Natural killer cell (primary cell): ENCODE data around the gene CGB1. TPM values are rescaled to one million over a fixed set of nuclear protein-coding genes. Genes with fewer than 3 reads are reported as not detected.
A peak's percentile ranks its signal among the peaks of the same experiment; 100 is the strongest.
"Not testable (repeated sequence)": the region's sequence is repeated elsewhere in the genome, so short reads cannot be mapped to it uniquely, and the experiment has no call there.

Source experiments
- ATAC-seq, 3 donors: fragments of 150-1000 bp in 2 of 3; fragments of 200-7000 bp in 1 of 3; cut with Tn5 transposase; 1 replicate in 1 of 3; 2 replicates in 2 of 3; pipeline ENCODE4 v1.10.0; 2021; ENCODE audit warnings: mild to moderate bottlenecking in 2 of 3, moderate library complexity in 2 of 3
- DNase-seq, 2 donors: peaks; one replicate each; pipeline versions ENCODE4 v3.0.0 to v3.0.0-alpha.2; 2013 to 2021; ENCODE audit warnings: mixed read lengths in 1 of 2
- H3K27ac ChIP-seq: one replicate; pipeline ENCODE4 v1.5.1; 2013; ENCODE audit warnings: mild to moderate bottlenecking, low read length
- H3K27me3 ChIP-seq: one replicate; pipeline ENCODE4 v1.6.1; 2013; ENCODE audit warnings: low read length; ENCODE audit not compliant: control insufficient read depth, insufficient read depth
- H3K36me3 ChIP-seq: one replicate; pipeline ENCODE4 v1.6.1; 2013; ENCODE audit warnings: low read length; ENCODE audit not compliant: control insufficient read depth, insufficient read depth
- H3K4me1 ChIP-seq: one replicate; pipeline ENCODE4 v1.6.1; 2013; ENCODE audit warnings: low read length; ENCODE audit not compliant: control insufficient read depth, insufficient read depth
- H3K4me3 ChIP-seq: one replicate; pipeline ENCODE4 v1.5.1; 2013; ENCODE audit warnings: low read length
- H3K9me3 ChIP-seq: one replicate; pipeline ENCODE4 v1.6.1; 2013; ENCODE audit warnings: low read length; ENCODE audit not compliant: control insufficient read depth, insufficient read depth
- H3K27ac Mint-ChIP-seq, 2 donors: one replicate each; pipeline ENCODE4 v1.8.0; 2022; ENCODE audit warnings: mild to moderate bottlenecking in 2 of 2, mixed read lengths in 2 of 2, moderate library complexity in 1 of 2
- H3K27me3 Mint-ChIP-seq, 2 donors: one replicate each; pipeline ENCODE4 v1.8.0; 2022; ENCODE audit warnings: low read depth in 2 of 2, mixed read lengths in 2 of 2
- H3K36me3 Mint-ChIP-seq: one replicate; pipeline ENCODE4 v1.8.0; 2022; ENCODE audit warnings: mixed read lengths
- H3K4me1 Mint-ChIP-seq, 2 donors: one replicate each; pipeline ENCODE4 v1.8.0; 2022; ENCODE audit warnings: mixed read lengths in 2 of 2
- H3K4me3 Mint-ChIP-seq: one replicate; pipeline ENCODE4 v1.8.0; 2022; ENCODE audit warnings: mild to moderate bottlenecking, moderate library complexity, mixed read lengths
- H3K9me3 Mint-ChIP-seq, 2 donors: one replicate each; pipeline ENCODE4 v1.8.0; 2022; ENCODE audit warnings: mixed read lengths in 2 of 2
- CTCF ChIP-seq: fragments of 200-600 bp; IDR thresholded peaks from one replicate; pipeline ENCODE4 v1.8.0; 2022; ENCODE audit warnings: antibody characterized with exemption
- WGBS: methylation state at CpG from one replicate; pipeline ENCODE4 v1.1.7; 2013; ENCODE audit warnings: missing lambda C conversion rate; ENCODE audit not compliant: insufficient coverage; 5-methylcytosine and 5-hydroxymethylcytosine counted together
- intact Hi-C: fragments of 100-400 bp; cut with micrococcal nuclease; formaldehyde crosslinking; loops from one replicate; pipeline ENCODE4 v1.14.2; 2022
- total RNA-seq, 4 donors: library from RNA; stranded (reverse); fragments of 120-200 nt in 1 of 4; gene quantifications; one replicate each; pipeline versions ENCODE4 v1.2.3 to v1.2.4, GENCODE V29; 2013 to 2022

The CGB1 gene
- total RNA-seq, 3 donors from 2014 or later (not counting 1 experiment from before 2014, with no cell fraction given) = not detected

- H3K27me3 ChIP-seq, DNase-seq, H3K4me1 ChIP-seq, H3K27ac Mint-ChIP-seq, intact Hi-C loops, H3K36me3 Mint-ChIP-seq, H3K4me3 ChIP-seq, H3K4me3 Mint-ChIP-seq, ATAC-seq, H3K9me3 ChIP-seq, H3K36me3 ChIP-seq, H3K9me3 Mint-ChIP-seq, H3K27ac ChIP-seq, H3K27me3 Mint-ChIP-seq, H3K4me1 Mint-ChIP-seq: not testable (repeated sequence)
- 88% methylated on average over 2 of the region's 9 CpGs for WGBS
Measured at GRCh38 chr19:49028686-49029085, 8.0 kb downstream of the CGB1 start.

- H3K36me3 Mint-ChIP-seq, ATAC-seq, H3K4me3 ChIP-seq, H3K27ac ChIP-seq, H3K27me3 ChIP-seq, H3K9me3 Mint-ChIP-seq, H3K27ac Mint-ChIP-seq, H3K36me3 ChIP-seq, H3K27me3 Mint-ChIP-seq, H3K4me1 ChIP-seq, H3K9me3 ChIP-seq, intact Hi-C loops, DNase-seq, H3K4me1 Mint-ChIP-seq, H3K4me3 Mint-ChIP-seq: not testable (repeated sequence)
- 90% methylated on average over 22 of the region's 23 CpGs for WGBS
Measured at GRCh38 chr19:49025599-49025998, 11.1 kb downstream of the CGB1 start.

DNA sequence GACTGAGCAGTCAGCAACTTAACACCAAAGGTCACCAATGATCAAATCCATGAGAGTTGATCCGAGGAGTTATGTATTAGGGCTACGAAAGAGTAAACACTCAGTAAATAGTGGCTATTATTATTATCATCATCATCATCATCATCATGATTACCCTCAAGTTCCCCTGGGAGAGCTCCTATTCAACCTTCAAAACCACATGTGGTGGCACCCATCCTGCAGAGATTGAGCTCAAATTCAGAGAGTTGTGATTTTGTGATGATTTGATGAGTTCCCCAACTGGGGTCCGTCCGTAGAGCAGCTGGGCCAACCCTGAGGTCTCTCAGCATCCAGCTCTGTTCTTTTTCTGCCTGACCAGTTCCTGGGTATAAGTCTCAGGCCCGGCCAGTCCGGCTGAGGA, 11.6 kb downstream of the CGB1 start:
- H3K27me3 Mint-ChIP-seq, ATAC-seq: not testable (repeated sequence)

DNA sequence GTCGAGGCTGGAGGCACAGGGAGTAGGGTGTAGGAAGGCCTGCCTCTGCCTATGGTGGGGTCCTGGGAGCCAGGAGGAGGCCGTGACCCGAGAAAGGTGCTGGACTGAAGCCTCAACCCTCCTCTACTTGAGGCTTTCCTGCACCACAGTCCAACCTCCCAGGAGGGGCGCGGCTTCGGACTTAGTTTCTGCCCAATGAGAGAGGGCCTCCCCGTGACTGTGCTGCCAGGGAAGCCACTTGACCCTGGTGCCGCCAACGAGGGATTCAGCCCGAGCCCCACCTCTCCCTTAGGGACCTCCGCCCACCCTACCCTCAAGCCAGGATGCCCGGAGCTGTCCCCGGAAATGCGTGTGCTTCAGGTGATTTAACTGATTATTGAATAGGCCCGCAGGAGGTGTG, 12.5 kb downstream of the CGB1 start, which contains the start of gene CGB3:
CGB3 (minus strand) TSS at position 101 of the 400 bp plus-strand sequence. CDS start 362 bp downstream, outside the sequence.
- H3K27me3 Mint-ChIP-seq, H3K27me3 ChIP-seq, H3K4me3 Mint-ChIP-seq, H3K36me3 Mint-ChIP-seq, ATAC-seq, H3K9me3 ChIP-seq, intact Hi-C loops, H3K9me3 Mint-ChIP-seq, H3K4me3 ChIP-seq, H3K27ac Mint-ChIP-seq, H3K36me3 ChIP-seq, DNase-seq, H3K27ac ChIP-seq: not testable (repeated sequence)
- WGBS = no CpG with 5 or more reads among the region's 15 CpGs
- peaks cover 7 to 14% of the 10 kb centered on the region in 2 donors for H3K4me1 Mint-ChIP-seq
- H3K4me1 ChIP-seq = peaks cover 15% of the 10 kb centered on the region

More for the DNA sequence above, 11.6 kb downstream of the CGB1 start:
- H3K4me3 ChIP-seq, H3K9me3 ChIP-seq, H3K27ac Mint-ChIP-seq, H3K27ac ChIP-seq, H3K9me3 Mint-ChIP-seq, H3K36me3 Mint-ChIP-seq, intact Hi-C loops, H3K4me3 Mint-ChIP-seq, H3K4me1 ChIP-seq, DNase-seq, H3K4me1 Mint-ChIP-seq, H3K27me3 ChIP-seq, H3K36me3 ChIP-seq: not testable (repeated sequence)
- no CpG with 5 or more reads among the region's 6 CpGs for WGBS

DNA sequence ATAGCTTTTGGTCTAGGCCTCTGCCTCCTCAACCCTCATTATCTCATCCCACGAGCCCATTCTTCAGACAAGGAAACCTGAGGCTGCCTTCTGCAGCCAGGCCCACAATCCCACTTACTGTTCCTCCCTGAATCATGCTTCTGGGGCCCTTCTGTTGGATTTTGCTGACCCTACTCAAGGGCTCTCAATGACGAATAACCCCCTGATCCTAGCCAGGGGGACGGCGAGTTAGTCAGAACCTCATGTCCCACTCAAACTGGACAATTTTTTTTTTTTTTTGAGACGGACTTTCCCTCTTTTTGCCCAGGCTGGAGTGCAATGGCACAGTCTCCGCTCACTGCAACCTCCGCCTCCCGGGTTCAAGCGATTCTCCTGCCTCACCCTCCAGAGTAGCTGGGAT, 14.6 kb downstream of the CGB1 start:
- Mint-ChIP-seq H3K4me1 (peaks cover 15 to 35% of the 10 kb centered on the region in 2 donors), H3K36me3 (no peaks in the 10 kb centered on the region), H3K27me3 (peaks cover 0 to 7% of the 10 kb centered on the region in 2 donors), H3K4me3 (peak overlapping the region; percentile 5), H3K9me3 (no peaks in the 10 kb centered on the region), H3K27ac (no peak overlapping the region)
- Histone ChIP-seq H3K27me3 (peaks cover 3% of the 10 kb centered on the region), H3K9me3 (no peaks in the 10 kb centered on the region), H3K27ac (no peak overlapping the region), H3K4me3 (no peak overlapping the region), H3K4me1 (peaks cover 33% of the 10 kb centered on the region), H3K36me3 (no peaks in the 10 kb centered on the region)
- 88% methylated on average over 9 of the region's 9 CpGs for WGBS
- intact Hi-C loops = no loop called here
- ATAC-seq = no peak
- no peak for TF ChIP-seq CTCF
- peak in 1 of 2 donors; percentile 2 for DNase-seq
